Keratinocyte (primary cell): Measurements from ENCODE around the gene TIAM2. TPM values are rescaled to one million over a fixed set of nuclear protein-coding genes. Genes with fewer than 3 reads are reported as not detected.
"Not testable (repeated sequence)": the region's sequence is repeated elsewhere in the genome, so short reads cannot be mapped to it uniquely, and the experiment has no call there.

Experiments
- DNase-seq: peaks from one replicate; pipeline ENCODE4 v3.0.0-alpha.2; 2011; ENCODE audit warnings: low read depth, missing footprints, low spot score
- FAIRE-seq: peaks from 2 replicates; lab custom pipeline; 2011; peaks lifted over from hg19 to GRCh38; lab: Jason Lieb, UNC
- H2AFZ ChIP-seq: 2 replicates; pipeline ENCODE4 v1.6.0; 2012; ENCODE audit warnings: low read length, control low read depth, inconsistent platforms; ENCODE audit not compliant: control insufficient read depth
- H3K27ac ChIP-seq: 2 replicates; pipeline ENCODE4 v1.5.1; 2011; ENCODE audit warnings: low read length; ENCODE audit not compliant: control insufficient read depth, insufficient read depth
- H3K27me3 ChIP-seq: 3 replicates; pipeline ENCODE4 v1.6.0; 2011; ENCODE audit warnings: low read length; ENCODE audit not compliant: control insufficient read depth, insufficient read depth; ENCODE audit errors: extremely low read depth
- H3K36me3 ChIP-seq, 2 experiments: 2 replicates in 1 of 2; 3 replicates in 1 of 2; pipeline ENCODE4 v1.5.1; 2011; ENCODE audit warnings: low read length in 2 of 2, mild to moderate bottlenecking in 1 of 2; ENCODE audit not compliant: control insufficient read depth in 2 of 2, insufficient read depth in 2 of 2; ENCODE audit errors: extremely low read depth in 1 of 2
- H3K4me1 ChIP-seq: 3 replicates; pipeline ENCODE4 v1.5.1; 2011; ENCODE audit warnings: low read length; ENCODE audit not compliant: control insufficient read depth, insufficient read depth; ENCODE audit errors: extremely low read depth
- H3K4me2 ChIP-seq: 3 replicates; pipeline ENCODE4 v1.6.0; 2011; ENCODE audit warnings: low read depth, low read length; ENCODE audit not compliant: control insufficient read depth, insufficient read depth; ENCODE audit errors: extremely low read depth
- H3K4me3 ChIP-seq, 3 experiments: fragments of 200-600 bp in 1 of 3; sonication (generic) in 1 of 3; 2 replicates in 2 of 3; 3 replicates in 1 of 3; pipeline ENCODE4 v1.5.1; 2011 to 2016; ENCODE audit warnings: low read length in 3 of 3, mild to moderate bottlenecking in 3 of 3, control low read depth in 2 of 3, inconsistent platforms in 1 of 3, low read depth in 1 of 3, mixed read lengths in 1 of 3, mixed run types in 1 of 3, moderate library complexity in 1 of 3; ENCODE audit not compliant: control insufficient read depth in 2 of 3, insufficient read depth in 2 of 3; ENCODE audit errors: extremely low read depth in 1 of 3
- H3K79me2 ChIP-seq: 2 replicates; pipeline ENCODE4 v1.6.0; 2012; ENCODE audit warnings: low read length; ENCODE audit not compliant: control insufficient read depth, insufficient read depth
- H3K9ac ChIP-seq: 3 replicates; pipeline ENCODE4 v1.6.0; 2011; ENCODE audit warnings: low read length; ENCODE audit not compliant: control insufficient read depth, insufficient read depth; ENCODE audit errors: extremely low read depth
- H3K9me1 ChIP-seq: 3 replicates; pipeline ENCODE4 v1.6.0; 2011; ENCODE audit warnings: low read length; ENCODE audit not compliant: control insufficient read depth, insufficient read depth; ENCODE audit errors: extremely low read depth
- H3K9me3 ChIP-seq: 2 replicates; pipeline ENCODE4 v1.5.1; 2012; ENCODE audit warnings: low read depth, low read length; ENCODE audit not compliant: control insufficient read depth
- H4K20me1 ChIP-seq: 3 replicates; pipeline ENCODE4 v1.6.0; 2011; ENCODE audit warnings: low read length; ENCODE audit not compliant: control insufficient read depth, insufficient read depth; ENCODE audit errors: extremely low read depth
- EZH2 ChIP-seq: IDR thresholded peaks from one replicate; pipeline ENCODE4 v1.6.1; 2012; ENCODE audit warnings: inconsistent platforms, mild to moderate bottlenecking, low read length, moderate library complexity
- dilution Hi-C: fragments of 300-500 bp; cut with MboI; formaldehyde crosslinking; loops from one replicate; pipeline ENCODE4 v1.7.0; 2020; ENCODE audit warnings: low sequenced_read_pairs; ENCODE audit not compliant: extremely low pct_ligation_motif_present
- polyA plus RNA-seq, 5 experiments: library from polyadenylated mRNA; depleted of rRNA in 3 of 5; stranded (reverse) in 3 of 5; stranded (forward) in 1 of 5; unstranded in 1 of 5; fragments of >200 nt; gene quantifications; 1 replicate in 1 of 5; 2 replicates in 3 of 5; 3 replicates in 1 of 5; pipeline versions ENCODE4 v1.2.1 to v1.2.3, GENCODE V29; 2011 to 2012; ENCODE audit warnings: missing spikeins in 2 of 5, low read depth in 1 of 5, low replicate concordance in 1 of 5
- TF ChIP-seq, protein P1 (sequence below), 3 experiments: IDR thresholded peaks in 1 of 3; conservative IDR thresholded peaks in 1 of 3; optimal IDR thresholded peaks in 1 of 3; 2 replicates in 2 of 3; 3 replicates in 1 of 3; pipeline versions ENCODE3 to v1.5.1; 2011; ENCODE audit warnings: low read length in 3 of 3, mild to moderate bottlenecking in 3 of 3, moderate library complexity in 2 of 3, control low read depth in 1 of 3, inconsistent platforms in 1 of 3; ENCODE audit not compliant: insufficient read depth in 2 of 3; ENCODE audit errors: extremely low read depth in 1 of 3

Gene TIAM2
- polyA plus RNA-seq, 1 donor (not counting 4 experiments of a cell fraction or from before 2014, with no cell fraction given) = 4.0 TPM

DNA sequence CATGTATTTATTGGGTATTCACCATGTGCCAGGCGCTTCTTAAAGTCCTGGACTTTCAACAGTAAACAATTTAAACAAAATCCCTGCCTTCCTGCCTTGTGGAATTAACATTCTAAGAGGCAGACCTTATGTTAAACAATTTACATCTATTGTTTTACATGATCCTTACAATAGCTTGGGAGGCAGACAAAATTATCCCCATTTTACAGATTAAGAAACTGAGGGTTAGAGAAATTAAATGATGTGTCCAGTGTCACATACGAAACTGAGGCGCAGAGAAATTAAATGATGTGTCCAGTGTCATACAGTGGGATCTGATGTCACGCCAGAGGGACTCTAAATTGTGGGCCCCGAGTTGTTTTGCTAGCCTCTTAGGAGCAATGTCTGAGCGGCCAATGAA lies 105.5 kb downstream of the TIAM2 start:
- Histone ChIP-seq H3K27me3 (no peaks in the 10 kb centered on the region), H3K4me2 (no peak overlapping the region), H3K9me3 (no peaks in the 10 kb centered on the region), H3K36me3 (no peaks in the 10 kb centered on the region), H4K20me1 (no peaks in the 10 kb centered on the region), H2AFZ (no peak overlapping the region), H3K4me1 (no peaks in the 10 kb centered on the region), H3K4me3 (no peak overlapping the region), H3K79me2 (no peaks in the 10 kb centered on the region), H3K9ac (no peak overlapping the region), H3K9me1 (no peaks in the 10 kb centered on the region), H3K27ac (no peak overlapping the region)
- DNase-seq (no peak), FAIRE-seq (no peak)
- dilution Hi-C loops = no loop called here
- no peak for TF ChIP-seq EZH2
- TF ChIP-seq, protein P1, sequence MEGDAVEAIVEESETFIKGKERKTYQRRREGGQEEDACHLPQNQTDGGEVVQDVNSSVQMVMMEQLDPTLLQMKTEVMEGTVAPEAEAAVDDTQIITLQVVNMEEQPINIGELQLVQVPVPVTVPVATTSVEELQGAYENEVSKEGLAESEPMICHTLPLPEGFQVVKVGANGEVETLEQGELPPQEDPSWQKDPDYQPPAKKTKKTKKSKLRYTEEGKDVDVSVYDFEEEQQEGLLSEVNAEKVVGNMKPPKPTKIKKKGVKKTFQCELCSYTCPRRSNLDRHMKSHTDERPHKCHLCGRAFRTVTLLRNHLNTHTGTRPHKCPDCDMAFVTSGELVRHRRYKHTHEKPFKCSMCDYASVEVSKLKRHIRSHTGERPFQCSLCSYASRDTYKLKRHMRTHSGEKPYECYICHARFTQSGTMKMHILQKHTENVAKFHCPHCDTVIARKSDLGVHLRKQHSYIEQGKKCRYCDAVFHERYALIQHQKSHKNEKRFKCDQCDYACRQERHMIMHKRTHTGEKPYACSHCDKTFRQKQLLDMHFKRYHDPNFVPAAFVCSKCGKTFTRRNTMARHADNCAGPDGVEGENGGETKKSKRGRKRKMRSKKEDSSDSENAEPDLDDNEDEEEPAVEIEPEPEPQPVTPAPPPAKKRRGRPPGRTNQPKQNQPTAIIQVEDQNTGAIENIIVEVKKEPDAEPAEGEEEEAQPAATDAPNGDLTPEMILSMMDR (optimal IDR thresholded peaks at IDR 0.05 in 1 of 3, IDR thresholded peaks at IDR 0.05 in 1 of 3, conservative IDR thresholded peaks at IDR 0.05 in 1 of 3; ENCODE audit: extremely low read depth in 1 of 3, insufficient read depth in 2 of 3, low read length in 3 of 3) = no peak

- H4K20me1 ChIP-seq, H3K9ac ChIP-seq, FAIRE-seq, H3K4me1 ChIP-seq, H3K9me3 ChIP-seq, H2AFZ ChIP-seq, H3K27me3 ChIP-seq, dilution Hi-C loops, H3K4me2 ChIP-seq, H3K4me3 ChIP-seq, H3K9me1 ChIP-seq, H3K27ac ChIP-seq, DNase-seq, H3K36me3 ChIP-seq, H3K79me2 ChIP-seq: not testable (repeated sequence)
Measured at GRCh38 chr6:155103083-155103645, 108.0 kb downstream of the TIAM2 start.

- H3K36me3 ChIP-seq = no peaks in the 10 kb centered on the region
- H3K27me3 ChIP-seq = no peaks in the 10 kb centered on the region
- no peak overlapping the region for H3K4me2 ChIP-seq
- no peak overlapping the region for H2AFZ ChIP-seq
- no peak overlapping the region for H3K9ac ChIP-seq
- no peaks in the 10 kb centered on the region for H3K9me3 ChIP-seq
- H3K27ac ChIP-seq = no peak overlapping the region
- dilution Hi-C loops = no loop called here
- FAIRE-seq (no peak), DNase-seq (no peak)
- no peaks in the 10 kb centered on the region for H3K9me1 ChIP-seq
- no peak overlapping the region for H3K4me3 ChIP-seq
- no peak for TF ChIP-seq EZH2
- TF ChIP-seq, protein P1 (optimal IDR thresholded peaks at IDR 0.05 in 1 of 3, IDR thresholded peaks at IDR 0.05 in 1 of 3, conservative IDR thresholded peaks at IDR 0.05 in 1 of 3; ENCODE audit: extremely low read depth in 1 of 3, insufficient read depth in 2 of 3, low read length in 3 of 3) = no peak
- H4K20me1 ChIP-seq = no peaks in the 10 kb centered on the region
- no peaks in the 10 kb centered on the region for H3K4me1 ChIP-seq
- H3K79me2 ChIP-seq = no peaks in the 10 kb centered on the region
Measured at GRCh38 chr6:155103816-155104366, 108.8 kb downstream of the TIAM2 start.
